Hematopoietic multipotent progenitor cell treated with erythropoietin and hydrocortisone succinate and interleukin-3 and kit ligand, for 8 days (in vitro differentiated cells): ENCODE measurements around the gene MPZ.
"Not testable (repeated sequence)": the region's sequence is repeated elsewhere in the genome, so short reads cannot be mapped to it uniquely, and the experiment has no call there.

Source experiments
- DNase-seq: peaks from one replicate; pipeline ENCODE4 v3.0.0-alpha.2; 2015

MPZ gene

DNA sequence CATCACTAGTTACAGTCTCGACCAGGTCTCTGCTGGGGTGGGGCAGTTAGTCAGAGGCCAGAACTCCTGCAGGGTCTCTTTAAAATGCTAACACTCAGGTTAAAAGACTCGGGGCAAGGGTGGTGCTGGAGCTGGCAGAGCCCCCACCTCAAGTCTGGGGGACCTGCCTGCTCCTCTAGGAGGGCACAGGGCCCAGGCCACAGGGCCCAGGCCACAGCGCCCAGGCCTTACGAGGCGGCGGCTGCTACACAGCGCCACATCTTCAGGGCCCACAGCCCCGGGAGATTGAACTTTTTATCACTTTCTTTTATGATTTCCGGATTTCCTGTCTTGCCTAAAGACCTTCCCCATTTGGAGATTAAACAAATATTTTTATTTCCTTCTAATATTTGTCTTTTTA lies 10.4 kb downstream of the MPZ start:
- DNase-seq, result no peak

DNA sequence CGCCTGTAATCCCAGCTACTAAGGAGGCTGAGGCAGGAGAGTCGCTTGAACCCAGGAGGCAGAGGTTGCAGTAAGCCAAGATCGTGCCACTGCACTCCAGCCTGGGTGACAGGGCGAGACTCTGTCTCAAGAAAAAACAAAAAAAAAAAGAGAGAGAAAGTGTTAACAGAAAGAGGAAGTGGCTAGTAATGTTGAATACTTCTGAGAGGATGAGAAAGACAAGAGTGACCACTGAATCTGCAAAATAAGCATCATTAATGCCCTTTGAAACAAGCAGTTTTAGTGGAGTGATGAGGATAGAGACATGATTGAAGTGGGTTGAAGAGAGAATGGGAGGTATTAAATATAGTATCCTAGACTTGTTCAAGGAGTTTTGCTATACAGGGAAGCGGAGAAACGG lies 11.7 kb downstream of the MPZ start:
- no peak for DNase-seq

DNA sequence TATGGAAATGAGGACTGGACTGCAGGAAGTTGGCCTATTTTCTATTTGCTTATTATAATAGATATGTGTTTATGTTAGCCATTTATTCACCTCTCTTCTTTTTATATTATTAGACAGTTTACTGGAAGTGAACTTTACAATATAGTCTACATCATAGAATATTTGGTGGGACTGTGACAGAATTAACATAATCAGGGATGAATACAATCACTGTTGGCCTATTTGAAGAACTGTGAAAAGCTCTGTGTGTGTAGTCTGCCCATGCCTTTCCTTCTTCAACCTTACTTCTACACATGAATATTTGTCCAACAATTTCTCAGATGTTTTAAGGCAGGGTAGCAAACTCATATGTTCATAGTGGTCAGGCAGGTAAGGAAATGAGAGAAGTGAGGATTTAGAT lies 12.4 kb downstream of the MPZ start:
- DNase-seq, result no peak

GRCh38 chr1:161290779-161291178 lies 19.0 kb downstream of the MPZ start:
- DNase-seq, result no peak

- no peak for DNase-seq
These were observed 22.2 kb downstream of the MPZ start for GRCh38 chr1:161287482-161288054.

- DNase-seq, result no peak
These were observed 24.2 kb downstream of the MPZ start for GRCh38 chr1:161285521-161285920.

GRCh38 chr1:161285113-161285512 lies 24.7 kb downstream of the MPZ start:
- no peak for DNase-seq

DNA sequence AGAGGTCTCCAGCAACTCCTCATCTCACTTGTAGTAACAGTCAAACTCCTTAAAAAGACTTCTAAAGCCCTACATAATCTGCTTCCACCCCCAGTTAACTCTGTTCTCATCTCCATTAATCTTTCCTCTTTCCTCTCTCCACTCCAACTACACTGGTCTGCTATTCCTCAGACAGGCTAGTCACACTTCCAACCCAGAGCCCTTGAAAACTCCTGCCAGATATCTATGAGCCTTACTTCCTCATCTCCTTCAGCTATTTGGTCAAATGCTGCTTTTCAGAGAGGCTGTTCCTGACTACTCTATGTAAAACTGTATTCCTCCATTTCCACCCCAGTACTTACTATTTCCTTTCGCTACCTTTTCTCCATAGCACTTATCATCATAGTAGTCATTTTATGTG lies 26.8 kb downstream of the MPZ start:
- DNase-seq, result no peak

DNA sequence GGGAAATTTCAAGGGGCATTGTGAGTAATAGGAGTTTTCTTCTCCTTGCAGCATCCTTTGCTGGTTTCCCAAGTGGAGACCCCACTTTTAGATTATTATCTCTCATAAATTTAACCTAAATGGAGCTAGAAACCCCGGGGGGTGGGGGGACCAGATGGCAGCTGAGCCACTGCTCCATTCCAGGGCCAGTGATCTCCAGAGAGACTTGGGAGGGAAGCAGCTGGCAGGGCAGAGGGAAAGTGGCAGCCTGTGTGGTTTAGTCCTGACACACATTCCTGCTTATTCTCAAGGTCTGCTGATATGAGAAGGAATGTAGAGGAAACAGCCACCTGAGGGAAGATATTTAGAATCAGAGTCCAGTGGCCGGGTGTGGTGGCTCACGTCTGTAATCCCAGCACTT lies 34.9 kb downstream of the MPZ start:
- no peak for DNase-seq

DNA sequence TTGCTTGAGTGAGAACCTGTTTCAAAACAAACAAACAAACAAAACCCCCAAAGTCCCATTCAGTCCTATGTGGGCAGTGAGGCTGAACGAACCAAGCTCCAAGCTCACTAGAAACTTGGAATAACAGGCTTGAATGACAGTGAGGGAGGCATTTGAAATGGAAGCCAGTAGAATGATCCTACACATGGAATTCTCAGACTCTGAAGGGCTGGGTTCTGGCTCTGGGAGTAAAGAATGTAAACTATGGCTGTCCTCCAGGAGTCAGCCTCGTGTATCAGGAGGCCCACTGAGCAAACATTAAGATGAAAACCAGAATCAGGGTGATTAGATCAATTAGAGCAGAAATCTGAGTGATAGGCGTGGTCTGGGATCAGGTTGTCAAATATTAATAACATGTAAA lies 36.4 kb downstream of the MPZ start:
- no peak for DNase-seq

DNA sequence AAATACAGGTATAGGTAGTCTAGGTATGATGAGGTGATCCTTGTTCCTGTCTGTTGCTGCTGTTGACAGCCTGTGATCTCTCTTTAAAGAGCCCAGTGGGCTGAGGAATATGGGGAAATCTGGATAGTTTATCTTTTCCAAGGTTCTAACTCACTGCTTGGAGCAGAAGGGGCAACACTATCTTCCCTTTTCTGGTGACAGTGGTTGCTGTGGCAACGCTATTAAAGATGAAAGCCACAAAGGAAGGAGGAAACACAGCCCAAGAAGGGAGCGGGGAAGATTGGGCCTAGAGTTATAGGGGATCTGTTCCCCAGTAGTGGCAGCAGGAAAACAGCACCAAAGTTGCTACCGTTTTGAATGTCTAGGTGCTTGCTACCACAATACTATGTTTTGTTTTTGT lies 42.4 kb downstream of the MPZ start:
- no peak for DNase-seq

- DNase-seq, result no peak
These were observed 42.9 kb downstream of the MPZ start for GRCh38 chr1:161266836-161267235.

GRCh38 chr1:161266202-161266601 lies 43.6 kb downstream of the MPZ start:
- DNase-seq, result no peak

DNA sequence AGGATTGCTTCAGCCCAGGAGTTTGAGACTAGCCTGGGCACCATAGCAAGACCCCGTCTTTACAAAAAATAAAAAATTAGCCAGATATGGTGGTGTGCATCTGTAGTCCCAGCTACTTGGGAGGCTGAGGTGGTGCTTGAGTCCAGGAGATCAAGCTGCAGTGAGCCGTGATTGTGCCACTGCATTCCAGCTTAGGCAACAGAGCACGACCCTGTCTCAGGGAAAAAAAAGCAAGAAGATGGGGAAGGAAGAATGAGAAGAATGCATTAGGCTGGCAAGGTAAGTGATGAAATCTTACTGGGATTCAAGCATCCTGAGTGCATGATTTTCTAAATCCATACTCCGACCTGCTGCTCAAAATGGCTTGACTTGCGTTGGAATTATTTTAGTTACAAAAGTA lies 44.5 kb downstream of the MPZ start:
- no peak for DNase-seq

DNA sequence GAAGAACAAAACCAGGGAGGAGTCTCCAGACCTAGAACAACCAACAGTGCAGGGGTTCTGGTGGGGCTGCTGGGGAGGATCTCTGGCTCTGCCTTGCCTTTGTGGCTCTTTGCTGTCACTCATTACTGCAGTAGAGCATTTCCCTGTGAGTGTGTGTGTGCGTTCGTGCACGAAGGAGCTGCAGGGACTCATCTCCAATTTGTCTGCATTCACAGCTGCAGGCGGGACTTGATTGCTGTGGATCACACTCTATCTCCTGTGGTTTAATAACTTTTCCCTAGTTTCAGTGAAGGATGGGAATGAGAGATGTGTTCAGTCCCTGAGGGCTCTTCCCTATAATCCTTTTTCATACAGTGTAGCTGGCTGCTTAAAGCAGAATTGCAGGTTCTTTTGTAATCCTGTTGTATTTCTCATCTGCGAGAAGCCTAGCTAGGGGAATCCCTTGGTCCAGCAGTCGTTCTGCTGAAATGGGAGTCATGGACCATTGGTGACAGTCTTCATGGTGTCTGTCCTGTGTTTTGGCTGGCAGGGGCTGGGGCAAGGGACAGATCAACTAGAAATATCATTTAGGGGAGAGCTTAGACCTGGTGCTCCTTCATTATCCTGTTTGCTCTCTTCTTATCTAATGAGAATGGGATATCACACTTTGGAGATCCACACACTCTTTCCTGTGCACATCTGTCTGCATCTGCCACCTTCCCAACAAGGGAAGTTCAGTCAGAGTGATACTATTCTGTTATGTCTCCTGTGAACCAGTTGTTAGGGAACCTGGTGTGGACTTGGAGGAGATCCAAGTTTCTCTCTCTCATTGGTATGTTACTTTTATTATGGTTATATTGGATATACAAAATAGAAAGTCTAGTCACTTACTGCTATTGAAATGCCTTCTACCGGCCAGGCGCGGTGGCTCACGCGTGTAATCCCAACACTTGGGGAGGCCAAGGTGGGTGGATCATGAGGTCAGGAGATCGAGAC lies 48.2 kb downstream of the MPZ start:
- DNase-seq, result no peak

DNA sequence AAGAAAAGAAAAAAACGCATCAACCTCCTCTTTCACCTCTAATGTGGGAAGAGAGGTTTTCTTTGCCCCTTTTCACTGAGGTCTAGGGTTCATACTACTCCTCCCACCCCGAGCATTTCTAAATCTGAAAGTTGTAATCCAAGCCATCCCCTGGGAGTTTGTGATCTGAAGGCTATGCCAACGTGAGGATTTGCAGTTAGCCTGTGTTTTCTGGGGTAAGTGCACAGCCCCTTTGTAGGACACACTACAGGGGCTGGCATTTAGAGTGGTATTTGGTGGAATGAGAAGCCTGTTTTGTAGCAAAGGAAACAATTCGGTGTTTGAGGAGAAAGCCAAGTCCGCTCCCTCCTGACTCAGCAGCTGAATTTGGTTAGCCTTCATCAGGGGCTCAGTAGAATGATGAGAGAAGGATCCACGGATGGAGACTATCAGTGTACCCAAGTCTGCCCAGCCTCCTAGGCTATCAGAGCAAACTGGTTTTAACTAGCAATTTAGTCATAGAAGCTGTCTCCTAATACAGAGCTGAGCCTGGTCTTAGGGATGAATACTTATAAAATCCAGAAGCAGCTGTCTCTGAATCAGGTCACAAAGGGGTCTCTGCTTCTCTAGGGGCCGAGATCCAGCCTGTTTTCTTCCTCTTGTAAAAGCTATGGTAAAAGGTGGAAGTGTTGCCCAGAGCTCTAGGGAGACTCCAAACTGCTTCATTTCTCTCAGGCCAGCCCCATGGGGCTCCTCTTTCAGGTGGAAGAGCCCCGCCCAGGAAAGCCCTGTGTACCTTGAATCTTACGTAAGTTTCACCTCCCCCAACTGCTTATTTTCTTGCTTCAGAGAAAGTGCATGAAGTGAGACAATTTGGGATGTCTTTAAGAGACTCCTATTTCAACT lies 49.1 kb downstream of the MPZ start:
- no peak for DNase-seq

DNA sequence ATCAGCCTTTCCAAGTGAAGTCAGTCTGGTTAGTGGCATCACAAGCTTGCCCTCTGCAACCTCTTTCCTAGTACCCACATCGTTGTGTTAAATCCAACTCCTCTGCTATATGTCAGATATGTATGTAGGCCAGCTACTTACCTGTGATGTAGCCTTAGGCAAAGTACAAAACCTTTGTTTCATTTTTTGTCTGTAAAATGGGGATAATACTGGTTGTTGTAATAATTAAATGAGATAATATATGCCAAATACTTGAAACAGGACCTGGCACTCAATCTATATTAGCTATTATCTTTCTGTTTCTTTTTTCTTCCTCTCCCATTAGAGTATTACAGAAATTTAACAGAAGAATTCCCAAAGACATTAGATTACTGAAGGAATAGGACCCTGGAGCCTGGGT lies 50.0 kb downstream of the MPZ start:
- no peak for DNase-seq

- DNase-seq, result no peak
These were observed 50.4 kb downstream of the MPZ start for GRCh38 chr1:161259345-161259702.

- peak; percentile 30 for DNase-seq
These were observed 51.1 kb downstream of the MPZ start, which contains the start of gene PCP4L1 for GRCh38 chr1:161258439-161259344. TSS of gene PCP4L1 (plus strand) at chr1:161258745. CDS start at chr1:161258975, 230 bp downstream.

GRCh38 chr1:161257109-161257508 lies 52.7 kb downstream of the MPZ start:
- DNase-seq, result not testable (repeated sequence)

DNA sequence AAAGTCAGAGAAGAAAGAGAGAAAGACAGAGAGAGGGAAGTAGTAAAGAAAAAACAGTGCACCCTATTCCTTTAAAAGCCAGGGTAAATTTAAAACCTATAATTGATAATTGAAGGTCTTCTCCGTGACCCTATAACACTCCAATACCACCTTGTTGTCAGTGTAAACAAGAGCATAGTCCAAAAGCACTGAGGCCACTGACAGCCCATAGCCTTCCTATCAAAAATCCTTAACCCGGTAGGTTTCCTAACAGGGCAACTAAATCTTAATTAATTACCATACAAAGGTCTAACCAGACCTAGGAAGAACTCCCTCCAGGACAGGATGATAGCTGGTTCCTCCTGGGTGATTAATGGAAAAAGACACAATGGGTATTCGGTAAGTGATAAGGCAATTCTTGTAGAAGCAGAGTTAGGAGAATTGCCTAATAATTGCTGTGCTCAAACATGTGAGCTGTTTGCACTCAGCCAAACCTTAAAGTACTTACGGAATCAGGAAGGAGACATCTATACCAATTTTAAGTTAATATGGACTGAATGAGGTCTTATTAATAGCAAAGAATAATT lies 53.7 kb downstream of the MPZ start:
- DNase-seq, result not testable (repeated sequence)

DNA sequence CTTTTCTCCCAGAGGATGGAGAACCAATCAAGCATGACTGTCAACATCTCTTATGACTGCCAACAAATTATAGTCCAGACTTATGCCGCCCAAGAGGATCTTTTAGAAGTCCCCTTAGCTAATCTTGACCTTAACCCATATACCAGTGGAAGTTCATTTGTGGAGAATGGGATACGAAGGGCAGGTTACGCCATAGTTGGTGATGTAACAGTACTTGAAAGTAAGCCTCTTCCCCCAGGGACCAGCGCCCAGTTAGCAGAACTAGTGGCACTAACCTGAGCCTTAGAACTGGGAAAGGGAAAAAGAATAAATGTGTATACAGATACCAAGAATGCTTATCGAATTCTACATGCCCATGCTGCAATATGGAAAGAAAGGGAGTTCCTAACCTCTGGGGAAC lies 54.5 kb downstream of the MPZ start:
- not testable (repeated sequence) for DNase-seq
